ENCODE measurements around the gene SULT4A1. TPM values are rescaled to one million over a fixed set of nuclear protein-coding genes. Genes with fewer than 3 reads are reported as not detected.

Gene SULT4A1
- total RNA-seq, 1 experiment from 2014 or later: 9.5 TPM

DNA sequence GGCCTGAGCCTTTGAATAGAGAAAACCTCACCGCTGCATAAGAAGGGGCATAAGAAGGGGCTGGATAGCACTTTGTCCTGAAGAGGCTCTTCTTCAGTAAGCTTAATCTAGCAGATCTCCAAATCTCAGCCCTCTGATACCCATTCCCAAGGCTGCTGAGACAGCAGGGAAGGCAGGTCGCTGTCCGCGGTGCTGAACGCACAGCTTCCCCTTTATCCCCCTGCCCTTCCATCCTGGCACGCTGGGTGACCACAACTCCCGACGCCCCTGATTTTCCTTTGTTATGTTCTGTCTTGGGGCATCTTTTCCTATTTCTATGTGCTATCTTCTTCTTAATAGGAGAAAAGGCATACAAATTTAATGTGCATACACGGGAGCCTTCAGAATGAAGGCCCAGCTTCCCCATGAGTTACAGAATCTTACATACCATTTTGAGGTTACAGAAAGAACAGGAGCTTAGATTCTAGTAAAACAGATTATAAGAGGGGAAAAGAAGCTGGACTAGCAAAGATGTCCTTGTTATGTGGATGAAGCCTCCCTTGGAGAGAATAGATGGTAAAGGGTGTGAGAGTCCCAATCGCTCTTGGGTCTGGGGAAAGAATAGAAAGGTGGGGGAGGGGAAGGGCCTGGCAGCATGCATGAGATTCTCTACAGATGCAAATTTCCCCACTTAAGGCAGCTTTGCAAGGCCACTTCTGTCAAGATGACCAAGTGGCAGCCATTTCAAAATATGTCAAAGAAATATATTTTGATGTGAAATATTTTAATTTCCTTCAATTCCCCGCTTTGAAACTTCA is 5.7 kb upstream of the SULT4A1 start:
- no peak for DNase-seq (ENCODE audit: low spot score)
- in situ Hi-C loops (cut with HindIII; ENCODE audit: low sequenced_read_pairs): no loop called here

DNA sequence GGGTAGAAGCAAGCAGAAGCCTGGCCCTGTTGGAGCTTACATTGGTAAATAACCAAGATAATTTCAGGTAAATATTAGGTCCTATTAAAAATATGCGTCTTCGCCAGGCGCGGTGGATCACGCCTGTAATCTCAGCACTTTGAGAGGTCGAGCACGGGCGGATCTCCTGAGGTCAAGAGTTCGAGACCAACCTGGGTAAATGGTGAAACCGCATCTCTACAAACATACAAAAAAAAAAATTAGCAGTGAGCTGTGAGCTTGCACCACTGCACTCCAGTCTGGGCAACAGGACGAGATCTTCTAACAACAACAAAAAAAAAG is 529 bp upstream of the SULT4A1 start:
- in situ Hi-C loops (cut with HindIII; ENCODE audit: low sequenced_read_pairs): no loop called here
- no peak for DNase-seq (ENCODE audit: low spot score)

DNA sequence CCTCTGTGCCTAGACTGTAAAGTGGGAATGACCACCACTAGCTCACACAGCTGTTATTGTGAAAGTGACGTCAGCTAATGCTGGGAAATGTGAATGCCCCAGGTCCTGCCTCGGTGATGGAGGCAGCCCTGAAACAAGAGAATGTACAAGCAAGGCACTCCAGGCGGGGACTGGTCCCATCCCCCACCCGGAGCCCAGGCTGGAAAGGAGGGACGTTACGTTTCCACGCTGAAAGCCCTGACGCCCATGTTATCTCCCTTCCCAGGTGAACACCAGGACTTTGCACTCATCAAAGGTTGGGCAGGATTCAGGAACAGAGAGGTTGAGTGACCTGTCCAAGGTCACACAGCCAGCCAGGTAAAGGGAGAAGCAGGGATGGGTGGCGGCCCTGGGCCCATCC is 784 bp downstream of the SULT4A1 start:
- in situ Hi-C loops (cut with HindIII; ENCODE audit: low sequenced_read_pairs): no loop called here
- DNase-seq (ENCODE audit: low spot score): peak; percentile 56

DNA sequence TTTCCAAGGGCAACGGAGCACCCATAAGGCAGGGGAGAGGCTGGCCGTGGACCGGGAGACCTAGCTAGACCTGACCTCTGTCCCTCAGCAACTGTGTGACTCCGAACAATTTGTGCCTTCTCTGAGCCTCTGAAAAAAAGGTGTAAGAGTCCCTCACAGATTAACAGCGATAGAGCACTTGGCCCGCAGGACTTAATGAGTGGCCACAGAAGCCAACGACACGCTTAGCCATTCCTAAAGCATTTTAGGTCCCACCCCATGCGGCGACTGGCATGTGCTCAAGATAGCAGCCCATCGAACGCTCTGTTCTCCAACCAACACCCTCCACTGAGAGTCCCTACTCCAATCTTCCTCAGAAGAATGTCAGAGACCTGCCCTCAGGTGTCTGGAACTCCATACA is 1.5 kb downstream of the SULT4A1 start:
- in situ Hi-C loops (cut with HindIII; ENCODE audit: low sequenced_read_pairs): no loop called here
- peak; percentile 38 for DNase-seq (ENCODE audit: low spot score)

DNA sequence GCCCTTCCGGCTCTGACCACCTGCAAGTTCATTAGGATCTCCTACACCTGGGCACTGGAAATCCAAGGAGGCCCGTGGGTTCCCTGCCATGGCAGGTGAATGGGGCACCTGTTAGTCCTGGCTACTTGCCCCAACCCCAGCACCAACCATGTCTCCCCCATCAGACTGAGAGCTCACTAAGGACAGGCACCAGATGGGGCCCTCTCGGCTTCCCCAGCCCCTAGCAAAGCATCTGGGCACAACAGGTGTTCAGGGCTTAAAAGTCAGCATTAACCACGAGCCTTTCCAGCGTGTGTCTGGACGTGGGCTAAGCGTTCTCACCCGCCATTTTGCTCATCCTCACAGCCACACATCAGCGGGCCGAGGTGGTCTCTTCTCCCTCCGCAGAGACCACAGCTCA is 2.2 kb downstream of the SULT4A1 start:
- no peak for DNase-seq (ENCODE audit: low spot score)
- in situ Hi-C loops (cut with HindIII; ENCODE audit: low sequenced_read_pairs): no loop called here

DNA sequence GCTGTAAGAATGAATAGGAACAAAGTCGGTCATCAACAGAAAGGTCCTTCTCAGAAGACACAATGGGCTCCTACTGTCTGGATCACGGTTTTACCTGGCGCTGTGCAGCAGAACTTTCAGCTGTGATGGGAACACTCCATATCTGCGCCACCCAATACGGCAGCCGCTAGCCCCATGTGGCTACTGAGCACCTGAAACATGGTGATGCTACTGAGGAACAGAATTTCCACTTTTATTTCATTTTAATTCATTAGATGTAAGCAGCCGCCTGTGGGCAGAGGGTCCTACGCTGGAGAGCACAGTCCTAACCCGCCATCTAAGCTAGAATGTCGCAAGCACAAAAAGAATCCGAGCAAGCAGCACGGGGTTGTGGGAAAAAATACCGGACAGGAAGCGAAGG is 2.7 kb downstream of the SULT4A1 start:
- no peak for DNase-seq (ENCODE audit: low spot score)
- in situ Hi-C loops (cut with HindIII; ENCODE audit: low sequenced_read_pairs): no loop called here

DNA sequence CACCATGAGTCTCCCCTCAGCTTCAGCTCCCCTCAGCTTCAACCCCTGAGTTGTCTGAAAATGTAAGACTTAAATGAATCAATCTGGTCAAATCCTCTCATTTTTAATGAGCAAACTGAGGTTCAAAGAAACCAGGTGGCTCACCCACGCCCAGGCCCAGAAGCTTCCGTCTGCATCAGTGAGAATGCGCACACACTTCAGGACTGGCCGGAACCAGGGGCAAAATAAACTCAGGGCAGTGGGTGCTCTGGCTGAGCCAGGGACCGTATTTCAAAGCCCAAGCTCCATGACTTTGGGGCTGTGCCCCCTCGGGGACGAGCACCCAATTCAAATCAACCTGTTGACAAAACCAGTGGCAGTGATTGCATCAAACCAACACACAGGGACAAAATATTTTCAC is 3.1 kb downstream of the SULT4A1 start:
- in situ Hi-C loops (cut with HindIII; ENCODE audit: low sequenced_read_pairs): no loop called here
- no peak for DNase-seq (ENCODE audit: low spot score)

DNA sequence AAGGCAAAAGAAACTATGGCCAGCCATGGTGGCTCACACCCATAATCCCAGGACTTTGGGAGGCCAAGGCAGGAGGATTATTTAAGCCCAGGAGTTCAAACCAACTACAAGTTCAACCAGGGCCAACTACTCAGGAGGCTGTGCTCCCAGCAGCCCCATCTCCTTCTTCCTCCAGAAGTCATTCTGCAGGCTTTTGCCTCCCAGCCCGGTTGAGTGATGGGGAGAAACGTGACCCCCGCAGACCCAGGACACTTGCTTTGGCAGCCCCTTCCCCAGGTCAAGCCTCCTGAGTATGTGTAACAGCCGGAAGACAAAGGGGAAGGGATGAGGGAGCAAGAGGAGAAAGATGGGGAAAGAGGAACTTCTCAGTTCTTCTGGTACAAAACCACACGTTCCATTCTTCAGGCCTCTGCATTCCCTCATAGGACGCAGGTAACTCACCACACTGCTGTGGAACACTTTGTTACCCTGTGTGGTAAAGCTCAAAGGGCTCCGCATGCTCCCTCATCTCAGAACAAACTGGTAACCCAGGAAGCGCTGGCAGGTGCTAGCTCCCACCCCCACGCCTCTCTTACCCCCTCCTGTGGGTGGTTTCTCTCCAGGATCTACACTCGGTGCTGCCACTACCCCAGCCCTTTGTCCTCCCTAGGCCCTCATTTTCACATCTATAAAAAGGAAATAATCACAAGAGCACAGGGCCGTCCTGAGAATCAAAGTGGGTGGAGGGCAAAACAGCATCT is 4.0 kb downstream of the SULT4A1 start:
- no peak for DNase-seq (ENCODE audit: low spot score)
- in situ Hi-C loops (cut with HindIII; ENCODE audit: low sequenced_read_pairs): no loop called here

DNA sequence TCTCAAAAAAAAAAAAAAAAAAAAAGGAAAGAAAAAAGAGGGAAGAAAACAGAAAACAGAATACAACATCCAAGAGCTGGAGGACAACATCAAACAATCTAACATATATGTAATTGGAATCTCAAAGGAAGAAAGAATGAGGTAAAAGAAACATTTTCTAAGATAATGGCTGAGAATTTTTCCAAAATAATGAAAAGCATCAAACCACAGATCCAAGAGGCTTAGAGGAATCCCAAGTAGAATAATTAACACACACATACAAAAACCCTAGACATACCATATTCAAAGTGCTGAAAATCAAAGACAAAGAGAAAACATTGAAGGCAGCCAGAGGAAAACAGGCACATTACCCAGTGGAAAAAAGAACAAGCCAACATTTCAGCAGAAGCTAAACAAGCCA is 4.9 kb downstream of the SULT4A1 start:
- DNase-seq (ENCODE audit: low spot score): no peak
- in situ Hi-C loops (cut with HindIII; ENCODE audit: low sequenced_read_pairs): no loop called here

DNA sequence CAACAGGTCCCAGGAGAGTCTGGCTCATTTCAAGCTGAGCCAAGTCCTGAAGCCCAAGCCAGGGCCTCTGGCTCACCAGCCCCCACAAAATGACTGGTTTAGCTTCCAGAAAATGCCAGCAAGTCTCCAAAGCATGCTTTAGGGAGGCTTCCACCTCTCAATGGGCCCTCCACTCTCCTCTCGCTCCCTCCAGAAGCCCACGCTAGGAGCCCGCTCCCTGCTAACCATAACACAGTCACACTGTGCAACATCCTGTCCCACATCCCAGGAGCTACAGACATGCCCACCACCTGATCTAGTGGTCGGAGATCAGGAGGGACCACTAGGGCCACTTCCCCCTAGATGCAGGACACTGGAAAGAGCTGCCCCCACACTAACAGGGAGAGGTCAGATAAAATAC is 6.9 kb downstream of the SULT4A1 start:
- no peak for DNase-seq (ENCODE audit: low spot score)
- in situ Hi-C loops (cut with HindIII; ENCODE audit: low sequenced_read_pairs): no loop called here

DNA sequence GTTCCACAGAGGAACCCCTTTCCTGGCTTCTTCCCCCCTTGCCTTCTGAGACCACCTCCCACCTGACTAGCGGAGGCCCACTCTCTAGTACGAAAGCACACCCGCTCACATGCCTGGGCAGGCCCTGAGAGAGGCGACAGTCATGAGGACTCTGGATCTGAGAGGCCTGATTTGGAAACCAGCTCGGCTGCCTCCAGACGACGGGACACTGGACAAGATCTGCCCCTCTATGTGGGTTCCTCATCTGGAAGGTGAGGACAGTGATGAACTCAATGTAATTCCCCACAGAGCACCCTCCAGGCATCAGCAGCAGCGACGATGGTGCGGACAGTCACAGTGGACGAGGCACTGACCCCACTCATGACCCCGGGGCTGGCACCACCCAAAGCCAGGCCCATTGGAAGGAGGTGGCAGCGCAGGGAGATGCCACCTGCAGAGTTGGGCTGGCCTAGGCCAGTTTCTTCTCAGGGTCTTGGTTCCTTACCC is 7.5 kb downstream of the SULT4A1 start:
- in situ Hi-C loops (cut with HindIII; ENCODE audit: low sequenced_read_pairs): no loop called here
- DNase-seq (ENCODE audit: low spot score): no peak

DNA sequence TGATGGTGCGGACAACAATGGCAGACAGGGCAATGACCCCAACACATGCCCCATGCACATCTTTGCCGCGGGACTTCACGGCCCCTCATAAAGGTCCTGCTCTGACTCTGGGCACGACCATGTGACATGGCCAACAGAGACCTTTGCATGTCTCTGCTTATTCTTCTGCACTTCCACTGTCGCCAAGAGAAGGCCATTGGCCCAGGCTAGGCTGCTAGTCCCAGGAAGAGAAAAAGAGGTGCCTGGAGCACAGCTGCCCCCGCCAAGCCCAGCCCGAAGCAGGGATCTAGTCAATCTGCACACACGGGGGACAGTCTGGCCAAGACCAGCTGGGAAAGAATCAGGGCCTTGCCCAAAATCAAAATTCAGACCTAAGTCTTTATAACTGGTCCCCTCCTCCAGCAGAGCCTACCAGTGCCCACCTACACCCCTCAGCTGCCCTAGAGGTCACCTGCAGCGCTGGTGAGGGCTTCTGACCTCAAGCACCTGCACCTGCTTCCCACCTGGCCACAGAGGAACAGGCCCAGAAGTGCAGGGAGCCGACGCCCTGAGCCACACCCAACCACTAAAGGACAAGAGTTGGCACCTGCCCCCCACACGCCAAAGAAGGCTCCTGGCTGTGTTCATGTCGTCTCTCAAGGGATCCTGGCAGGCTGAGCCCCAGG is 8.1 kb downstream of the SULT4A1 start:
- DNase-seq (ENCODE audit: low spot score): no peak
- in situ Hi-C loops (cut with HindIII; ENCODE audit: low sequenced_read_pairs): no loop called here

DNA sequence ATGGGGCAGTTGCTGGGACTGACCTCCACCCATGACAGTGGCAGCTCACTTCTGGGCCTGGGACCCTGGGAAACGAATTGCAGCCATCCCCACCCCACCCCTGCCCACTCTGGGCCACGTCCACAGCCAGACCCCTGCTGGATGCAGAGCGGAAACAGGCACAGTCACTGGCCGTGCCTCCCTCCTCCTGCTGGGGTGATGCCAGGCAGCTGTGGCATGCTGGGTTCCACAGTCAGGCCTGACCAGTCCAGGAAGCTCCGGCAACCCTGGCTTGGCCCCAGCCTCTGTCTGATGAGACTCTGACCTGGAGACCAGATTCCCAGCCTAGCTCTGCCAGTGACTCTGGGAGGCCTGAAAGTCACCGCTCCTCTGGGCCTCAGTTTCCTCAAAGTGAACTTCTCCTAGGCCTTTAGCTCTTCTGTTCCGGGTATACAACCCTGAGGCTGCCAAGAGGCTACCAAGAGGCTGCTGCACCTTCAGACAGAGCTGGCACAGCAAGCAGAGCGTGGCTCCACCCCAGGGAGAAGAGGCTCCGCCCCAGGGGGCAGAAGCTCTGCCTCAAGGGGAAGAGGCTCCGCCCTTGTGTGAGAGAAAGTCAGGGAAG is 8.9 kb downstream of the SULT4A1 start:
- no peak for DNase-seq (ENCODE audit: low spot score)
- in situ Hi-C loops (cut with HindIII; ENCODE audit: low sequenced_read_pairs): no loop called here

DNA sequence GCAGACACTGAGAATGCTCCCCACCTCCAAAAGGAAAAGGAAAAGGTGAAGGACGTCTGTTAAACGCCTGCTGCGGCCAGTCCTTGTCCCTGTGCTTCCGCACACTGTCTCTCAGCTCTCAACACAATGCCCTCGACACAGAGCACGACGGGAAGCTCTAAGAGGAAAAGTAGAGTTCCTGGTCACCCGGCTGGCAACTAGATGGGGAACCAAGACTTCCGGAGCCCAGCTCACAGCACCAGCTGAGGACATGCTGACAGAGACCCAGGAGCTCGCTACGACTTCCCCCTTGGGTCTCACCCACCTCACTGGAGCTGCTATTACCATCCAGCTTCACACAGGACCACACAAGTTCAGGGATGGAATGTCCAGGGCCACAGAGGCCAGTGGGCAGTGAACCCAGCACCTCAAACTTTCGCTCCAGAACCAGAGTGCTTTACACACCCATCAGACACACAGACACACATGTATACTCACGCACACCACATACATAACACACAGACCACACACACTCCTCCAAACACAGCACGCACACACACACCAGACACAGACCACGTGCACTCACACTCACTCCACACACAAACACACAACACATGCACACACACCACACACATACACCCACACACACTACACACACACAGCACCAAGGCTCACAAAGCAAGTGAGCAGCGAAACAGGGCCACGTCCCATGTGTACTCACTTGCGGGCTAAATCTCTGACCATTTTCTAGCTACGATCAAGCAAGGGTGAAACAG is 9.6 kb downstream of the SULT4A1 start:
- in situ Hi-C loops (cut with HindIII; ENCODE audit: low sequenced_read_pairs): no loop called here

DNA sequence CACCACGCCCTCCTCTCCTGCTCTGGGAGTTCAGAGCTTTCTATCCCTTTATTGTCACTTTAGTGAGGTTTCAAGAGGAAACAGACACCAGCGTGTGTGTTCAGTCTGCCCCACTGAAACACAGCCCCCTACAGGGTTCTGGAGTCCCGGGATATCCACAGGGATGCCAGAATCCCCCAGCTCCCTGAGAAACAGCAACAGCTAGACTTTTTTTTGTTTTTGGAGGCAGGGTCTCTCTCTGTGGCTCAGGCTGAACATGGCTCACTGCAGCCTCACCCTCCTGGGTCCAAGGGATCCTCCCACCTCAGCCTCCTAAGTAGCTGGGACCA is 10.4 kb downstream of the SULT4A1 start:
- in situ Hi-C loops (cut with HindIII; ENCODE audit: low sequenced_read_pairs): no loop called here
- no peak for DNase-seq (ENCODE audit: low spot score)

More for the DNA sequence above, 9.6 kb downstream of the SULT4A1 start:
- no peak for DNase-seq (ENCODE audit: low spot score)

DNA sequence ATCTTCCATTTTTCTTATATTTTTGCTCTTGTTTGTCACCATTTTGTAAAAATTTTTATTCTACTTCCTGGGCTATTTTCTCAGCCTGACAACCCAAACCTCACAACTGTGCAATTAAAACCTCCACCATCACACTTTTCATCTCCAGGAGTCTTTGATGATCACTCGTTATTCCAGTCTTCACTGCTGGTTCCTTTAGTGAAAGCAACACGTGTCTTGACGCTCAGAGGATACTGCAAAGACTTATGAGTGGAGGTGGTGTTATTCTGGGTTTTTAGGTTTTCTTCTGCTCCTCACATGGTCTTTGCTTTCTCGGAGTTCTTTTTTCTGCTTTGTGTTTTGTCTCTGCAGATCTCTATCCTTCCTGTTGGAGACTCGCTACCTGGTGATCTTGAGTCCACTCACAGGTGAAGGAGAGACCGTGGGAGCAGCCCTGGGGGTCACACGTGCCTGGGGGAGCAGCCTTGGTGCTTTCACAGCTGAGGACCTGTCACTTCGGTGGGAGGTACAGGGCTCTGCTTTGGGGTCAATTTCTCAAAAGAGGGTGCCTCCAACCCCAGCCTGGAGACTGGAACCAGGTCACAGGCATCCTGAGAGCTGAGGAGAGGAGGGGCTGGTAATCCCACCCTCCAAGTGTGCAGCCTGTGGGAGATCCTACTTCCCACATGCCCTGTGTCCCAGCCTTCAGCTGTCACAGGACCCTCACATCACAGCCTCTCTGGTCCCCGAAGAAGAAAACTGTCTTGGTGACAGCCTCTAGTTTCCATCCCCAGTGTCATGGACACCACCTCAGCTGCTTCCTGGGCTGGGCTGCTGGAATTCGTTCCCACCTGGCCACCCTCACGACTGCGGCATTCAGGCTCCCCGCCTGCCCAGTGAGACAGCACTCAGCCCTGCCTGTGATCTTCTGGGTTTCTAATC is 11.0 kb downstream of the SULT4A1 start:
- no peak for DNase-seq (ENCODE audit: low spot score)
- in situ Hi-C loops (cut with HindIII; ENCODE audit: low sequenced_read_pairs): no loop called here

DNA sequence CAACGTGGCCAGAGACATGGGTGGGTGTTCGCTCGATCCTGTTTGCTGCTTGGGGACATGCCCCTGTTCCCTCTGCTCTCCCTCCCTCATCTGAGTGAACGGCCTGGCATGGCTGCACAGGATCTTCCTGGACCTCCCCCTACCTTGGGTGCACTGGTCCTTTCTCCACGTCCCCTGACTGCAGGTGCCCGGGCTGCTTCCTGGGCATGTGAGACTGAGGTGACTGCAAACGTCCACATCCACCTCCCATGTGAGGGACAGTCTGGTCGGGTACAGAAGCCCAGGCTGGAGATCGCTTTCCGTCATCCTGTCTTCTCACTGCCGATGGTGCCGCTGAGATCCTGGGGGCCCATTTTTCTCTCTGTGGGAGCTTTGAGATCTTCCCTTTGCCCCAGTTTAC is 11.8 kb downstream of the SULT4A1 start:
- in situ Hi-C loops (cut with HindIII; ENCODE audit: low sequenced_read_pairs): no loop called here
- peak; percentile 44 for DNase-seq (ENCODE audit: low spot score)

DNA sequence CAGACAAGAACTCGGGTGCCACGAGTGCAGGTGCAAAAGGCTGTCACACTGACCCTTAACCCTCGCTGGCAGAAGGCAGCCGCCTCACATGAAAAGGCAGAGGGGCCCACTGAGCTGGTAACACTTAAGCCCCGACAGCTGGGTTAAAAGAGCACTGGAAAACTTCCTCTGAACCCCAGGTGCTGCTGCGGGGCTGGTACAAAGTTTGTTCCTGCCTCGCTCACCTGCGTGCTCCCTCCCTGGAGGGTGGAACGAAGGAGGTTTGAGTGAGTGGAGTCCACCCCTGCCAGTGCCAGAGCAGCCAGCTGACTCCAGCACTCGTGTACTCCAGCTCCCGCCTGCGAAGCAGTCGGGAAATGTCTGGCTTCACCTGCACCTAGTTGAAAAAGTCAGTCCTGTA is 12.6 kb downstream of the SULT4A1 start:
- DNase-seq (ENCODE audit: low spot score): no peak
- in situ Hi-C loops (cut with HindIII; ENCODE audit: low sequenced_read_pairs): no loop called here
